Keratinocyte (primary cell): Measurements from ENCODE around the gene ZFP90.

Experiments
- CTCF ChIP-seq, 3 experiments: IDR thresholded peaks in 1 of 3; conservative IDR thresholded peaks in 1 of 3; optimal IDR thresholded peaks in 1 of 3; 2 replicates in 2 of 3; 3 replicates in 1 of 3; pipeline versions ENCODE3 to v1.5.1; 2011; ENCODE audit warnings: low read length in 3 of 3, mild to moderate bottlenecking in 3 of 3, moderate library complexity in 2 of 3, control low read depth in 1 of 3, inconsistent platforms in 1 of 3; ENCODE audit not compliant: insufficient read depth in 2 of 3; ENCODE audit errors: extremely low read depth in 1 of 3
- EZH2 ChIP-seq: IDR thresholded peaks from one replicate; pipeline ENCODE4 v1.6.1; 2012; ENCODE audit warnings: inconsistent platforms, mild to moderate bottlenecking, low read length, moderate library complexity

- no peak for TF ChIP-seq CTCF (optimal IDR thresholded peaks at IDR 0.05 in 1 of 3, IDR thresholded peaks at IDR 0.05 in 1 of 3, conservative IDR thresholded peaks at IDR 0.05 in 1 of 3; ENCODE audit: extremely low read depth in 1 of 3, insufficient read depth in 2 of 3, low read length in 3 of 3)
- no peak for TF ChIP-seq EZH2
These were observed 40.1 kb upstream of the ZFP90 start for GRCh38 chr16:68499006-68499405.
